Measurements from ENCODE around the gene FUT8.

Gene FUT8

GRCh38 chr14:65560340-65561027 lies 148.0 kb downstream of the FUT8 start:
- DNase-seq: no peak

- no peak for DNase-seq
Observed at GRCh38 chr14:65564370-65564769, 151.8 kb downstream of the FUT8 start.

- no peak for DNase-seq
Observed at GRCh38 chr14:65565948-65566347, 153.4 kb downstream of the FUT8 start.

- no peak for DNase-seq
Observed at GRCh38 chr14:65566820-65567522, 154.4 kb downstream of the FUT8 start.

- DNase-seq: no peak
Observed at GRCh38 chr14:65574611-65575010, 162.1 kb downstream of the FUT8 start.

GRCh38 chr14:65575389-65575788 lies 162.9 kb downstream of the FUT8 start:
- no peak for DNase-seq

- no peak for DNase-seq
Observed at GRCh38 chr14:65580973-65581372, 168.4 kb downstream of the FUT8 start.

- DNase-seq: no peak
Observed at GRCh38 chr14:65581378-65581777, 168.8 kb downstream of the FUT8 start.

GRCh38 chr14:65581799-65582198 lies 169.3 kb downstream of the FUT8 start:
- DNase-seq: no peak

- no peak for DNase-seq
Observed at GRCh38 chr14:65585216-65585615, 172.7 kb downstream of the FUT8 start.

GRCh38 chr14:65588426-65589140 lies 176.1 kb downstream of the FUT8 start:
- DNase-seq: no peak

GRCh38 chr14:65594153-65594881 lies 181.8 kb downstream of the FUT8 start:
- DNase-seq: no peak

- DNase-seq: no peak
Observed at GRCh38 chr14:65594882-65595237, 182.3 kb downstream of the FUT8 start.

GRCh38 chr14:65599375-65599774 lies 186.8 kb downstream of the FUT8 start:
- DNase-seq: no peak

GRCh38 chr14:65600742-65601141 lies 188.2 kb downstream of the FUT8 start:
- DNase-seq: no peak

- DNase-seq: no peak
Observed at GRCh38 chr14:65604535-65604934, 192.0 kb downstream of the FUT8 start.

- DNase-seq: no peak
Observed at GRCh38 chr14:65604936-65605335, 192.4 kb downstream of the FUT8 start.

- no peak for DNase-seq
Observed at GRCh38 chr14:65606460-65606859, 193.9 kb downstream of the FUT8 start.

GRCh38 chr14:65613131-65613650 lies 200.7 kb downstream of the FUT8 start:
- DNase-seq: no peak

- no peak for DNase-seq
Observed at GRCh38 chr14:65618996-65619395, 206.5 kb downstream of the FUT8 start.

- DNase-seq: no peak
Observed at GRCh38 chr14:65620195-65620594, 207.7 kb downstream of the FUT8 start.

GRCh38 chr14:65622703-65623102 lies 210.2 kb downstream of the FUT8 start:
- no peak for DNase-seq

GRCh38 chr14:65623759-65624158 lies 211.2 kb downstream of the FUT8 start:
- DNase-seq: no peak

Measured in activated effector memory CD4-positive, alpha-beta T cell treated with Interleukin-2 at 50 U/mL for 16 hours (primary cell).